Common myeloid progenitor, CD34-positive (primary cell): ENCODE measurements around the gene EFS.
A peak's percentile ranks its signal among the peaks of the same experiment; 100 is the strongest.

Source experiments
- CTCF ChIA-PET: fragments of 350-600 bp; sonication (Branson Sonifier 250); formaldehyde crosslinking; loops from one replicate; lab custom pipeline; 2021; ENCODE audit warnings: antibody characterized with exemption; lab: Charles Lee
- POLR2A ChIA-PET: fragments of 350-600 bp; sonication (Branson Sonifier 250); formaldehyde crosslinking; loops from one replicate; lab custom pipeline; 2021; ENCODE audit warnings: antibody characterized with exemption; lab: Charles Lee
- DNase-seq, 3 donors: peaks; one replicate each; pipeline versions ENCODE4 v3.0.0 to v3.0.0-alpha.2; 2013
- H3K27ac ChIP-seq, 2 experiments: 1 replicate in 1 of 2; 2 replicates in 1 of 2; pipeline ENCODE4 v1.7.0; 2013; ENCODE audit warnings: inconsistent platforms in 2 of 2, low read length in 2 of 2, mild to moderate bottlenecking in 2 of 2, low read depth in 1 of 2, moderate library complexity in 1 of 2; ENCODE audit not compliant: severe bottlenecking in 2 of 2, insufficient read depth in 1 of 2, poor library complexity in 1 of 2
- H3K27me3 ChIP-seq, 5 experiments: replicated peaks in 2 of 5; 1 replicate in 3 of 5; 2 replicates in 2 of 5; pipeline versions ENCODE4 v1.6.1 to v1.7.0; 2013; ENCODE audit warnings: low read length in 4 of 5, mild to moderate bottlenecking in 2 of 5, moderate library complexity in 2 of 5, inconsistent platforms in 1 of 5; ENCODE audit not compliant: insufficient read depth in 5 of 5, control insufficient read depth in 4 of 5
- H3K36me3 ChIP-seq, 4 experiments: 1 replicate in 2 of 4; 2 replicates in 2 of 4; pipeline versions ENCODE4 v1.6.1 to v1.7.0; 2013; ENCODE audit warnings: low read length in 3 of 4, control low read depth in 1 of 4, mild to moderate bottlenecking in 1 of 4; ENCODE audit not compliant: control insufficient read depth in 4 of 4, insufficient read depth in 4 of 4
- H3K4me1 ChIP-seq, 4 experiments: 1 replicate in 3 of 4; 2 replicates in 1 of 4; pipeline versions ENCODE4 v1.6.1 to v1.7.1; 2013; ENCODE audit warnings: low read length in 3 of 4, mild to moderate bottlenecking in 3 of 4, control low read depth in 1 of 4, inconsistent platforms in 1 of 4, moderate library complexity in 1 of 4; ENCODE audit not compliant: control insufficient read depth in 4 of 4, insufficient read depth in 4 of 4; ENCODE audit errors: control extremely low read depth in 1 of 4
- H3K4me3 ChIP-seq, 7 experiments: 1 replicate in 4 of 7; 2 replicates in 3 of 7; pipeline versions ENCODE4 v1.5.1 to v1.7.0; 2013; ENCODE audit warnings: mild to moderate bottlenecking in 7 of 7, low read length in 6 of 7, moderate library complexity in 6 of 7, inconsistent platforms in 2 of 7, low read depth in 2 of 7, control low read depth in 1 of 7; ENCODE audit not compliant: insufficient read depth in 4 of 7, control insufficient read depth in 1 of 7; ENCODE audit errors: extremely low read depth in 1 of 7
- H3K9me3 ChIP-seq, 5 experiments: 1 replicate in 4 of 5; 2 replicates in 1 of 5; pipeline versions ENCODE4 v1.6.1 to v1.7.1; 2013; ENCODE audit warnings: low read length in 4 of 5, mild to moderate bottlenecking in 2 of 5, inconsistent platforms in 1 of 5, low read depth in 1 of 5, moderate library complexity in 1 of 5; ENCODE audit not compliant: control insufficient read depth in 4 of 5, insufficient read depth in 2 of 5; ENCODE audit errors: control extremely low read depth in 1 of 5
- WGBS: methylation state at CpG from one replicate; pipeline ENCODE4 v1.1.5; 2013; ENCODE audit not compliant: insufficient coverage; 5-methylcytosine and 5-hydroxymethylcytosine counted together

EFS gene

GRCh38 chr14:23310546-23310945, 54.4 kb downstream of the EFS start:
- H3K27ac ChIP-seq, result no peak overlapping the region
- ChIA-PET POLR2A (no interaction called here), CTCF (interaction anchor here (0.8 to 20.4 kb wide), 3 partner anchors 8 to 10 kb away, joined by 4 to 177 read pairs (median 4); partner anchors contain the start of genes PABPN1 and PPP1R3E)
- H3K9me3 ChIP-seq, result no peaks in the 10 kb centered on the region
- peaks cover 2 to 41% (median 21%) of the 10 kb centered on the region in 4 experiments for H3K36me3 ChIP-seq
- peaks cover 6 to 24% (median 24%) of the 10 kb centered on the region in 4 experiments for H3K4me1 ChIP-seq
- H3K4me3 ChIP-seq, result no peak overlapping the region
- H3K27me3 ChIP-seq, result no peaks in the 10 kb centered on the region
- no peak for DNase-seq
- 86% methylated on average over 1 of the region's 1 CpG for WGBS

- ChIA-PET POLR2A (no interaction called here), CTCF (interaction anchor here (0.7 to 20.4 kb wide), 3 partner anchors 11 to 44 kb away, joined by 3 to 177 read pairs (median 3); partner anchors contain the start of gene PABPN1)
- Histone ChIP-seq H3K4me1 (peaks cover 6 to 34% (median 29%) of the 10 kb centered on the region in 4 experiments), H3K27ac (no peak overlapping the region), H3K9me3 (no peaks in the 10 kb centered on the region), H3K36me3 (peaks cover 2 to 41% (median 21%) of the 10 kb centered on the region in 4 experiments), H3K4me3 (no peak overlapping the region), H3K27me3 (no peaks in the 10 kb centered on the region)
- 92% methylated on average over 9 of the region's 17 CpGs for WGBS
- DNase-seq, result no peak
These were observed 56.1 kb downstream of the EFS start for GRCh38 chr14:23308721-23309445.

- WGBS, result 94% methylated on average over 16 of the region's 22 CpGs
- H3K27me3 ChIP-seq, result no peaks in the 10 kb centered on the region
- H3K27ac ChIP-seq, result peak overlapping the region in 1 of 2 experiments; percentile 93
- no peaks in the 10 kb centered on the region for H3K9me3 ChIP-seq
- H3K36me3 ChIP-seq, result peaks cover 2 to 41% (median 21%) of the 10 kb centered on the region in 4 experiments
- ChIA-PET POLR2A (interaction anchor here (0.6 to 2.8 kb wide), 2 partner anchors 13 to 638 kb away, joined by 4 to 13 read pairs; partner anchors contain the start of gene PABPN1), CTCF (interaction anchor here (0.5 to 20.4 kb wide), 7 partner anchors 12 to 43 kb away, joined by 3 to 177 read pairs (median 3); partner anchors contain the start of gene PABPN1)
- peaks cover 6 to 38% (median 33%) of the 10 kb centered on the region in 4 experiments for H3K4me1 ChIP-seq
- DNase-seq, result no peak
- peak overlapping the region in 5 of 7 experiments; percentile 57 to 95 (median 82) for H3K4me3 ChIP-seq
These were observed 57.0 kb downstream of the EFS start for GRCh38 chr14:23307687-23308644.

GRCh38 chr14:23307146-23307530, 57.8 kb downstream of the EFS start:
- POLR2A ChIA-PET, result interaction anchor here (0.6 to 2.8 kb wide), 3 partner anchors 14 to 38 kb away, joined by 3 to 13 read pairs (median 3); partner anchors contain the start of genes HOMEZ and PABPN1
- no peak for DNase-seq
- CTCF ChIA-PET, result interaction anchor here (1.0 to 20.4 kb wide), 7 partner anchors 12 to 42 kb away, joined by 3 to 177 read pairs (median 3); partner anchors contain the start of gene PABPN1
- Histone ChIP-seq H3K9me3 (no peaks in the 10 kb centered on the region), H3K4me1 (peaks cover 6 to 45% (median 37%) of the 10 kb centered on the region in 4 experiments), H3K27me3 (no peaks in the 10 kb centered on the region), H3K4me3 (peak overlapping the region; percentile 57 to 95 (median 77)), H3K36me3 (peaks cover 2 to 36% (median 21%) of the 10 kb centered on the region in 4 experiments), H3K27ac (peak overlapping the region; percentile 72 to 93)
- 30% methylated on average over 2 of the region's 5 CpGs for whole genome bisulfite sequencing

- POLR2A ChIA-PET, result interaction anchor here (0.6 to 2.8 kb wide), 3 partner anchors 15 to 37 kb away, joined by 3 to 13 read pairs (median 3); partner anchors contain the start of genes HOMEZ and PABPN1
- peak; percentile 69 to 82 (median 74) for DNase-seq
- WGBS, result 0% methylated on average over 17 of the region's 24 CpGs
- H3K27ac ChIP-seq, result peak within 1 kb of the TSS; percentile 72 to 93
- no peaks in the 10 kb centered on the region for H3K9me3 ChIP-seq
- no peaks in the 10 kb centered on the region for H3K27me3 ChIP-seq
- CTCF ChIA-PET, result interaction anchor here (1.0 to 20.4 kb wide), 8 partner anchors 11 to 119 kb away, joined by 3 to 177 read pairs (median 3); partner anchors contain the start of gene PABPN1
- H3K4me3 ChIP-seq, result peak within 1 kb of the TSS; percentile 57 to 95 (median 77)
- H3K4me1 ChIP-seq, result peaks cover 6 to 48% (median 37%) of the 10 kb centered on the region in 4 experiments
- H3K36me3 ChIP-seq, result peaks cover 2 to 32% (median 21%) of the 10 kb centered on the region in 4 experiments
These were observed 58.4 kb downstream of the EFS start, which contains the start of gene BCL2L2 for GRCh38 chr14:23306412-23307145. Gene BCL2L2 (plus strand): TSS chr14:23306833. CDS start chr14:23307768, 935 bp downstream.
